HCT116 (cell line): ENCODE measurements around the gene TGDS. TPM values are rescaled to one million over a fixed set of nuclear protein-coding genes. Genes with fewer than 3 reads are reported as not detected.

ENCODE experiments used
- ATAC-seq: fragments of 200-7000 bp; cut with Tn5 transposase; 2 replicates; pipeline ENCODE4 v1.9.1; 2020; ENCODE audit warnings: mild to moderate bottlenecking, moderate library complexity
- BruUV-seq: library from RNA; stranded (reverse); fragments of 400-500 nt; replicated peaks from 2 replicates; lab custom pipeline; 2021; lab: Mats Ljungman, UMichigan
- CTCF ChIA-PET: fragments of 300-600 bp; sonication (Branson Sonifier 250); formaldehyde crosslinking; loops from one replicate; lab custom pipeline; 2021; ENCODE audit warnings: antibody characterized with exemption; lab: Charles Lee
- POLR2A ChIA-PET: fragments of 300-600, 350-600 bp; sonication (Branson Sonifier 250); formaldehyde crosslinking; loops from one replicate; lab custom pipeline; 2021; ENCODE audit warnings: antibody characterized with exemption; lab: Charles Lee
- RAD21 ChIA-PET, 2 experiments: fragments of 300-600 bp; sonication (Branson Sonifier 250); formaldehyde crosslinking; loops; one replicate each; lab custom pipeline; 2023; ENCODE audit warnings: low total read pairs in 2 of 2; ENCODE audit not compliant: uncharacterized antibody in 2 of 2, unreplicated experiment in 2 of 2, low non-redundant PET in 1 of 2; lab: Charles Lee
- DNase-seq: peaks from one replicate; pipeline ENCODE4 v3.0.0-alpha.2; 2010; ENCODE audit warnings: low read depth, low spot score
- H2AFZ ChIP-seq: fragments of 200-600 bp; shearing (Covaris generic), sonication (generic); 2 replicates; pipeline ENCODE4 v1.6.1; 2017; ENCODE audit warnings: low read depth, mixed run types, mixed read lengths, antibody characterized with exemption, low read length; ENCODE audit not compliant: poor library complexity, severe bottlenecking
- H3K27ac ChIP-seq: 2 replicates; pipeline ENCODE4 v1.5.1; 2012; ENCODE audit warnings: low read depth, low read length
- H3K27me3 ChIP-seq: fragments of 200-600 bp; sonication (generic); 2 replicates; pipeline ENCODE4 v1.6.1; 2016; ENCODE audit warnings: mixed run types, low read length, mixed read lengths; ENCODE audit not compliant: insufficient read depth
- H3K36me3 ChIP-seq, 2 experiments: fragments of 200-500 bp in 1 of 2; fragments of 200-600 bp in 1 of 2; sonication (Bioruptor generic) in 1 of 2; sonication (generic) in 1 of 2; 2 replicates each; pipeline versions ENCODE4 v1.5.1 to v1.6.1; 2014 to 2016; ENCODE audit warnings: low read length in 2 of 2, inconsistent platforms in 1 of 2, mixed read lengths in 1 of 2, mixed run types in 1 of 2; ENCODE audit not compliant: insufficient read depth in 2 of 2, control insufficient read depth in 1 of 2
- H3K4me1 ChIP-seq, 2 experiments: fragments of 200-600 bp in 1 of 2; sonication (generic) in 1 of 2; 2 replicates each; pipeline versions ENCODE4 v1.5.1 to v1.6.1; 2012 to 2017; ENCODE audit warnings: low read length in 2 of 2, inconsistent platforms in 1 of 2, mild to moderate bottlenecking in 1 of 2, mixed read lengths in 1 of 2, mixed run types in 1 of 2, moderate library complexity in 1 of 2; ENCODE audit not compliant: insufficient read depth in 2 of 2, control insufficient read depth in 1 of 2
- H3K4me2 ChIP-seq: fragments of 200-600 bp; sonication (generic); 2 replicates; pipeline ENCODE4 v1.6.1; 2017; ENCODE audit warnings: mixed run types, low read length, mixed read lengths
- H3K4me3 ChIP-seq, 2 experiments: fragments of 200-600 bp in 1 of 2; sonication (generic) in 1 of 2; replicated peaks in 1 of 2; 2 replicates each; pipeline ENCODE4 v1.5.1; 2011 to 2016; ENCODE audit warnings: low read length in 2 of 2, control low read depth in 1 of 2, low read depth in 1 of 2, mild to moderate bottlenecking in 1 of 2, mixed read lengths in 1 of 2, mixed run types in 1 of 2
- H3K79me2 ChIP-seq: fragments of 200-600 bp; sonication (generic); 2 replicates; pipeline ENCODE4 v1.6.1; 2017; ENCODE audit warnings: mild to moderate bottlenecking, mixed run types, low read length, moderate library complexity, mixed read lengths; ENCODE audit not compliant: insufficient read depth
- H3K9ac ChIP-seq: fragments of 200-600 bp; sonication (generic); 2 replicates; pipeline ENCODE4 v1.6.1; 2016; ENCODE audit warnings: low read length, mixed read lengths
- H3K9me2 ChIP-seq: fragments of 200-600 bp; sonication (generic), shearing (Covaris generic); 2 replicates; pipeline ENCODE4 v1.6.1; 2017; ENCODE audit warnings: mixed run types, mild to moderate bottlenecking, moderate library complexity; ENCODE audit not compliant: insufficient read depth
- H3K9me3 ChIP-seq, 2 experiments: fragments of 200-500 bp in 1 of 2; fragments of 200-600 bp in 1 of 2; sonication (Bioruptor generic) in 1 of 2; sonication (generic) in 1 of 2; 2 replicates each; pipeline ENCODE4 v1.6.1; 2014 to 2017; ENCODE audit warnings: low read length in 2 of 2, mixed read lengths in 2 of 2, inconsistent platforms in 1 of 2, low read depth in 1 of 2, mild to moderate bottlenecking in 1 of 2, mixed run types in 1 of 2, moderate library complexity in 1 of 2; ENCODE audit not compliant: control insufficient read depth in 1 of 2, insufficient read depth in 1 of 2
- H4K20me1 ChIP-seq: fragments of 200-600 bp; sonication (generic), shearing (Covaris generic); 2 replicates; pipeline ENCODE4 v1.6.1; 2017; ENCODE audit warnings: mixed run types, mild to moderate bottlenecking, moderate library complexity; ENCODE audit not compliant: insufficient read depth
- CBX3 ChIP-seq: IDR thresholded peaks from 2 replicates; pipeline ENCODE4 v1.6.1; 2012; ENCODE audit warnings: low read depth
- ELF1 ChIP-seq: IDR thresholded peaks from 2 replicates; pipeline ENCODE4 v1.6.1; 2012; ENCODE audit warnings: low read depth, borderline replicate concordance
- EZH2 ChIP-seq: fragments of 200-600 bp; sonication (generic); IDR thresholded peaks from 2 replicates; pipeline ENCODE4 v1.6.1; 2017; ENCODE audit warnings: antibody characterized with exemption, mixed run types
- POLR2A ChIP-seq: IDR thresholded peaks from 2 replicates; pipeline ENCODE4 v1.7.0; 2011; ENCODE audit warnings: borderline replicate concordance; ENCODE audit not compliant: insufficient read depth, insufficient read length; ENCODE audit errors: extremely low read depth
- SIN3A ChIP-seq: IDR thresholded peaks from 2 replicates; pipeline ENCODE4 v1.6.1; 2012; ENCODE audit warnings: low read depth
- SP1 ChIP-seq: IDR thresholded peaks from 2 replicates; pipeline ENCODE4 v1.6.1; 2012; ENCODE audit warnings: low read depth
- SRF ChIP-seq: IDR thresholded peaks from 2 replicates; pipeline ENCODE4 v1.6.1; 2012; ENCODE audit warnings: low read depth
- TCF7L2 ChIP-seq: IDR thresholded peaks from 2 replicates; pipeline ENCODE4 v1.7.0; 2011; ENCODE audit warnings: borderline replicate concordance, inconsistent platforms; ENCODE audit not compliant: insufficient read depth, insufficient read length; ENCODE audit errors: extremely low read depth
- YY1 ChIP-seq: IDR thresholded peaks from 2 replicates; pipeline ENCODE4 v1.6.1; 2011; ENCODE audit warnings: low read length, low read depth, moderate library complexity, mild to moderate bottlenecking; ENCODE audit not compliant: insufficient replicate concordance; ENCODE audit errors: extremely low read depth
- ZFX ChIP-seq: fragments of 450-650 bp; IDR thresholded peaks from 2 replicates; pipeline ENCODE4 v1.6.1; 2017
- intact Hi-C: fragments of 100-400 bp; cut with micrococcal nuclease; formaldehyde crosslinking; loops from 2 replicates; pipeline ENCODE4 v1.10.0; 2022
- total RNA-seq: library from RNA; stranded (reverse); gene quantifications from one replicate; pipeline ENCODE4 v1.2.1, GENCODE V29; 2021; ENCODE audit not compliant: unreplicated experiment
- TF ChIP-seq, protein P1 (sequence below), 3 experiments: fragments of 200-600 bp in 1 of 3; sonication (generic) in 1 of 3; IDR thresholded peaks in 2 of 3; conservative IDR thresholded peaks in 1 of 3; 2 replicates each; pipeline ENCODE4 v1.5.1; 2012 to 2017; ENCODE audit warnings: low read depth in 2 of 3, low read length in 2 of 3, antibody characterized with exemption in 1 of 3, borderline replicate concordance in 1 of 3, control low read depth in 1 of 3, mild to moderate bottlenecking in 1 of 3, mixed read lengths in 1 of 3, mixed run types in 1 of 3, moderate library complexity in 1 of 3; ENCODE audit not compliant: insufficient read depth in 1 of 3
- TF ChIP-seq, protein P2 (sequence below): IDR thresholded peaks from 2 replicates; pipeline ENCODE4 v1.6.1; 2012
- TF ChIP-seq, protein P3 (sequence below): IDR thresholded peaks from 2 replicates; pipeline ENCODE4 v1.6.1; 2012
- TF ChIP-seq, protein P4 (sequence below): IDR thresholded peaks from 2 replicates; pipeline ENCODE4 v1.6.1; 2011; ENCODE audit warnings: mild to moderate bottlenecking, low read length, moderate library complexity; ENCODE audit not compliant: insufficient replicate concordance; ENCODE audit errors: extremely low read depth

TGDS gene
- total RNA-seq, 1 experiment from 2014 or later, result 16.9 TPM

DNA sequence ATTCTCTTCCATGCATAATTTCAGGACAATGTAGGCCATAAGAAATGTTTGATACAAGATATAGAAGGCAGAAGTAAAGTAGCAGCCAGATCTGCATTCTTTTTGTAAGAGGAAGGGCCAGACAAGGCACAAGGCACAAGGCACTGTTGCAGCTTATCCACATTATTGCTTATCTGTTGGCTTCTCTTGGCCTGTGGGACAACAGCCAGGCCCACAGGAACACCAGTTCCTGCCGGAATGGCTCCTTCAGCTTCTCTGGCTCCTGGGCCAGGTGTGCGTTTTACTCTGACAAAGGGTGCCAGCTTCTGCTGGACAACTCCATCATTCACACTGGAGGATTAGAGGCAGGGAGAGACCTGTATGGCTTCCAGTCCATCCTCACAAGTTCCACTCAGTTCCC is 34.9 kb upstream of the TGDS start:
- no peak overlapping the region for H3K9ac ChIP-seq
- ATAC-seq, result no peak
- no peak overlapping the region for H3K27ac ChIP-seq
- DNase-seq, result no peak
- no peak overlapping the region for H3K4me2 ChIP-seq
- ChIA-PET POLR2A (no interaction called here), RAD21 (no interaction called here)
- H3K9me3 ChIP-seq, result no peaks in the 10 kb centered on the region
- BruUV-seq, result no TSS peak
- TF ChIP-seq, protein P1, sequence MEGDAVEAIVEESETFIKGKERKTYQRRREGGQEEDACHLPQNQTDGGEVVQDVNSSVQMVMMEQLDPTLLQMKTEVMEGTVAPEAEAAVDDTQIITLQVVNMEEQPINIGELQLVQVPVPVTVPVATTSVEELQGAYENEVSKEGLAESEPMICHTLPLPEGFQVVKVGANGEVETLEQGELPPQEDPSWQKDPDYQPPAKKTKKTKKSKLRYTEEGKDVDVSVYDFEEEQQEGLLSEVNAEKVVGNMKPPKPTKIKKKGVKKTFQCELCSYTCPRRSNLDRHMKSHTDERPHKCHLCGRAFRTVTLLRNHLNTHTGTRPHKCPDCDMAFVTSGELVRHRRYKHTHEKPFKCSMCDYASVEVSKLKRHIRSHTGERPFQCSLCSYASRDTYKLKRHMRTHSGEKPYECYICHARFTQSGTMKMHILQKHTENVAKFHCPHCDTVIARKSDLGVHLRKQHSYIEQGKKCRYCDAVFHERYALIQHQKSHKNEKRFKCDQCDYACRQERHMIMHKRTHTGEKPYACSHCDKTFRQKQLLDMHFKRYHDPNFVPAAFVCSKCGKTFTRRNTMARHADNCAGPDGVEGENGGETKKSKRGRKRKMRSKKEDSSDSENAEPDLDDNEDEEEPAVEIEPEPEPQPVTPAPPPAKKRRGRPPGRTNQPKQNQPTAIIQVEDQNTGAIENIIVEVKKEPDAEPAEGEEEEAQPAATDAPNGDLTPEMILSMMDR (IDR thresholded peaks at IDR 0.05 in 2 of 3, conservative IDR thresholded peaks at IDR 0.05 in 1 of 3; ENCODE audit: borderline replicate concordance in 1 of 3, insufficient read depth in 1 of 3, low read depth in 2 of 3, low read length in 2 of 3), result no peak
- no peak for TF ChIP-seq EZH2
- TF ChIP-seq SIN3A, result no peak
- TF ChIP-seq POLR2A, result no peak
- no peak for TF ChIP-seq ELF1
- TF ChIP-seq, all 23 proteins: peak for 0
- no peaks in the 10 kb centered on the region for H3K27me3 ChIP-seq
- H2AFZ ChIP-seq, result no peak overlapping the region
- H3K4me3 ChIP-seq, result no peak overlapping the region
- CTCF ChIA-PET, result interaction anchor here (2.3 kb wide), 1 partner anchor 11 kb away, joined by 8 read pairs; no protein-coding TSS in a partner anchor
- intact Hi-C loops, result no loop called here
- no peaks in the 10 kb centered on the region for H3K79me2 ChIP-seq
- H4K20me1 ChIP-seq, result no peaks in the 10 kb centered on the region
- H3K9me2 ChIP-seq, result no peaks in the 10 kb centered on the region
- no peaks in the 10 kb centered on the region for H3K4me1 ChIP-seq
- peaks cover 0 to 5% of the 10 kb centered on the region in 2 experiments; a peak in 1 of 4 replicates for H3K36me3 ChIP-seq

DNA sequence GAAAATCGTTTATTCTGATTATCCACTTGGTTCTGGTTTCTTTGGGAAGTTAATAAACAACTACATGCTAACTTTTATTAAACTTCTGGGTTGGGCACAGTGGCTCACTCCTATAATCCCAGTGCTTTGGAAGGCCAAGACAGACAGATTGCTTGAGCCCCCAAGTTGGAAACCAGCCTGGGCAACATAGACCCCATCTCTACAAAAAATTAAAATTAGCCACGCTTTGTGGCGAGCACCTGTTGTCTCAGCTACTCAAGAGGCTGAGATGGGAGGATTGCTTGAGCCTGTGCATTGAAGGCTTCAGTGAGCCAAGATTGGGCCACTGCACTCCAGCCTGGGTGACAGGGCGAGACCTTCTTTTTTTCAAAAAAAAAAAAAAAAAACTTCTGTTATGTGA is 27.4 kb upstream of the TGDS start:
- no peaks in the 10 kb centered on the region for H3K9me2 ChIP-seq
- no peak overlapping the region for H3K4me2 ChIP-seq
- no peaks in the 10 kb centered on the region for H3K4me1 ChIP-seq
- no peak overlapping the region for H2AFZ ChIP-seq
- no peaks in the 10 kb centered on the region for H3K79me2 ChIP-seq
- ChIA-PET RAD21 (interaction anchor here in 1 of 2 experiments (0.7 kb wide), 1 partner anchor 533 kb away, joined by 5 read pairs; no protein-coding TSS in a partner anchor), CTCF (no interaction called here), POLR2A (no interaction called here)
- no peaks in the 10 kb centered on the region for H4K20me1 ChIP-seq
- no peaks in the 10 kb centered on the region for H3K27me3 ChIP-seq
- H3K27ac ChIP-seq, result no peak overlapping the region
- ATAC-seq (no peak), DNase-seq (no peak)
- no peaks in the 10 kb centered on the region for H3K9me3 ChIP-seq
- no peak overlapping the region for H3K9ac ChIP-seq
- peaks cover 3 to 5% of the 10 kb centered on the region in 2 experiments; a peak in 2 of 4 replicates for H3K36me3 ChIP-seq
- intact Hi-C loops, result no loop called here
- H3K4me3 ChIP-seq, result no peak overlapping the region
- BruUV-seq, result no TSS peak
- TF ChIP-seq CBX3 (no peak), SRF (no peak), TCF7L2 (no peak), POLR2A (no peak), YY1 (no peak), SP1 (no peak), ZFX (no peak), SIN3A (no peak)
- TF ChIP-seq, protein P2, sequence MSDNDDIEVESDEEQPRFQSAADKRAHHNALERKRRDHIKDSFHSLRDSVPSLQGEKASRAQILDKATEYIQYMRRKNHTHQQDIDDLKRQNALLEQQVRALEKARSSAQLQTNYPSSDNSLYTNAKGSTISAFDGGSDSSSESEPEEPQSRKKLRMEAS, result no peak
- TF ChIP-seq, protein P3, sequence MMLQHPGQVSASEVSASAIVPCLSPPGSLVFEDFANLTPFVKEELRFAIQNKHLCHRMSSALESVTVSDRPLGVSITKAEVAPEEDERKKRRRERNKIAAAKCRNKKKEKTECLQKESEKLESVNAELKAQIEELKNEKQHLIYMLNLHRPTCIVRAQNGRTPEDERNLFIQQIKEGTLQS, result no peak
- TF ChIP-seq, protein P4, sequence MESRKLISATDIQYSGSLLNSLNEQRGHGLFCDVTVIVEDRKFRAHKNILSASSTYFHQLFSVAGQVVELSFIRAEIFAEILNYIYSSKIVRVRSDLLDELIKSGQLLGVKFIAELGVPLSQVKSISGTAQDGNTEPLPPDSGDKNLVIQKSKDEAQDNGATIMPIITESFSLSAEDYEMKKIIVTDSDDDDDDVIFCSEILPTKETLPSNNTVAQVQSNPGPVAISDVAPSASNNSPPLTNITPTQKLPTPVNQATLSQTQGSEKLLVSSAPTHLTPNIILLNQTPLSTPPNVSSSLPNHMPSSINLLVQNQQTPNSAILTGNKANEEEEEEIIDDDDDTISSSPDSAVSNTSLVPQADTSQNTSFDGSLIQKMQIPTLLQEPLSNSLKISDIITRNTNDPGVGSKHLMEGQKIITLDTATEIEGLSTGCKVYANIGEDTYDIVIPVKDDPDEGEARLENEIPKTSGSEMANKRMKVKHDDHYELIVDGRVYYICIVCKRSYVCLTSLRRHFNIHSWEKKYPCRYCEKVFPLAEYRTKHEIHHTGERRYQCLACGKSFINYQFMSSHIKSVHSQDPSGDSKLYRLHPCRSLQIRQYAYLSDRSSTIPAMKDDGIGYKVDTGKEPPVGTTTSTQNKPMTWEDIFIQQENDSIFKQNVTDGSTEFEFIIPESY, result no peak
